ENCODE data around the gene MTRFR.
"Not testable (repeated sequence)": the region's sequence is repeated elsewhere in the genome, so short reads cannot be mapped to it uniquely, and the experiment has no call there.

The MTRFR gene

GRCh38 chr12:123238961-123239360, 5.7 kb downstream of the MTRFR start:
- H3K27ac ChIP-seq (replicated peaks): no peak overlapping the region
- H3K4me3 ChIP-seq (replicated peaks; ENCODE audit: insufficient read depth, low read length): no peak overlapping the region
- DNase-seq (ENCODE audit: low read depth in 1 of 2, low spot score in 1 of 2): no peak
- H3K27me3 ChIP-seq (ENCODE audit: insufficient read depth, poor library complexity, severe bottlenecking): no peaks in the 10 kb centered on the region
- TF ChIP-seq SPI1 (IDR thresholded peaks at IDR 0.05; ENCODE audit: borderline replicate concordance, low read depth) (no peak), REST (IDR thresholded peaks at IDR 0.05; ENCODE audit: insufficient replicate concordance, low read depth) (no peak), POLR2AphosphoS5 (IDR thresholded peaks at IDR 0.05; ENCODE audit: low read depth) (no peak), CTCF (IDR thresholded peaks at IDR 0.05; ENCODE audit: insufficient read depth, low read length) (no peak), GABPA (IDR thresholded peaks at IDR 0.05; ENCODE audit: low read depth) (no peak)

GRCh38 chr12:123242116-123242904, 9.1 kb downstream of the MTRFR start:
- no peak for TF ChIP-seq REST (IDR thresholded peaks at IDR 0.05; ENCODE audit: insufficient replicate concordance, low read depth)
- H3K27me3 ChIP-seq (ENCODE audit: insufficient read depth, poor library complexity, severe bottlenecking): no peaks in the 10 kb centered on the region
- no peak for DNase-seq (ENCODE audit: low read depth in 1 of 2, low spot score in 1 of 2)
- no peak overlapping the region for H3K27ac ChIP-seq (replicated peaks)
- H3K4me3 ChIP-seq (replicated peaks; ENCODE audit: insufficient read depth, low read length): no peak overlapping the region

GRCh38 chr12:123243671-123244262, 10.5 kb downstream of the MTRFR start:
- DNase-seq (ENCODE audit: low read depth in 1 of 2, low spot score in 1 of 2): no peak
- no peak overlapping the region for H3K4me3 ChIP-seq (replicated peaks; ENCODE audit: insufficient read depth, low read length)
- TF ChIP-seq SPI1 (IDR thresholded peaks at IDR 0.05; ENCODE audit: borderline replicate concordance, low read depth): no peak
- H3K27me3 ChIP-seq (ENCODE audit: insufficient read depth, poor library complexity, severe bottlenecking): no peaks in the 10 kb centered on the region
- H3K27ac ChIP-seq (replicated peaks): no peak overlapping the region

GRCh38 chr12:123245678-123246077, 12.4 kb downstream of the MTRFR start:
- H3K27ac ChIP-seq (replicated peaks): no peak overlapping the region
- TF ChIP-seq GABPA (IDR thresholded peaks at IDR 0.05; ENCODE audit: low read depth) (no peak), POLR2AphosphoS5 (IDR thresholded peaks at IDR 0.05; ENCODE audit: low read depth) (no peak), SPI1 (IDR thresholded peaks at IDR 0.05; ENCODE audit: borderline replicate concordance, low read depth) (peak; percentile 83), REST (IDR thresholded peaks at IDR 0.05; ENCODE audit: insufficient replicate concordance, low read depth) (no peak), CTCF (IDR thresholded peaks at IDR 0.05; ENCODE audit: insufficient read depth, low read length) (no peak)
- DNase-seq (ENCODE audit: low read depth in 1 of 2, low spot score in 1 of 2): no peak
- no peaks in the 10 kb centered on the region for H3K27me3 ChIP-seq (ENCODE audit: insufficient read depth, poor library complexity, severe bottlenecking)
- H3K4me3 ChIP-seq (replicated peaks; ENCODE audit: insufficient read depth, low read length): no peak overlapping the region

GRCh38 chr12:123248129-123248528, 14.9 kb downstream of the MTRFR start:
- H3K4me3 ChIP-seq (replicated peaks; ENCODE audit: insufficient read depth, low read length); H3K27me3 ChIP-seq (ENCODE audit: insufficient read depth, poor library complexity, severe bottlenecking); DNase-seq (ENCODE audit: low read depth in 1 of 2, low spot score in 1 of 2); H3K27ac ChIP-seq (replicated peaks): not testable (repeated sequence)

- DNase-seq (ENCODE audit: low read depth in 1 of 2, low spot score in 1 of 2); H3K4me3 ChIP-seq (replicated peaks; ENCODE audit: insufficient read depth, low read length); H3K27me3 ChIP-seq (ENCODE audit: insufficient read depth, poor library complexity, severe bottlenecking); H3K27ac ChIP-seq (replicated peaks): not testable (repeated sequence)
Measured at GRCh38 chr12:123248996-123249741, 15.9 kb downstream of the MTRFR start.
